ENCODE measurements around the gene ZSCAN32.
A peak's percentile ranks its signal among the peaks of the same experiment; 100 is the strongest.

The ZSCAN32 gene

DNA sequence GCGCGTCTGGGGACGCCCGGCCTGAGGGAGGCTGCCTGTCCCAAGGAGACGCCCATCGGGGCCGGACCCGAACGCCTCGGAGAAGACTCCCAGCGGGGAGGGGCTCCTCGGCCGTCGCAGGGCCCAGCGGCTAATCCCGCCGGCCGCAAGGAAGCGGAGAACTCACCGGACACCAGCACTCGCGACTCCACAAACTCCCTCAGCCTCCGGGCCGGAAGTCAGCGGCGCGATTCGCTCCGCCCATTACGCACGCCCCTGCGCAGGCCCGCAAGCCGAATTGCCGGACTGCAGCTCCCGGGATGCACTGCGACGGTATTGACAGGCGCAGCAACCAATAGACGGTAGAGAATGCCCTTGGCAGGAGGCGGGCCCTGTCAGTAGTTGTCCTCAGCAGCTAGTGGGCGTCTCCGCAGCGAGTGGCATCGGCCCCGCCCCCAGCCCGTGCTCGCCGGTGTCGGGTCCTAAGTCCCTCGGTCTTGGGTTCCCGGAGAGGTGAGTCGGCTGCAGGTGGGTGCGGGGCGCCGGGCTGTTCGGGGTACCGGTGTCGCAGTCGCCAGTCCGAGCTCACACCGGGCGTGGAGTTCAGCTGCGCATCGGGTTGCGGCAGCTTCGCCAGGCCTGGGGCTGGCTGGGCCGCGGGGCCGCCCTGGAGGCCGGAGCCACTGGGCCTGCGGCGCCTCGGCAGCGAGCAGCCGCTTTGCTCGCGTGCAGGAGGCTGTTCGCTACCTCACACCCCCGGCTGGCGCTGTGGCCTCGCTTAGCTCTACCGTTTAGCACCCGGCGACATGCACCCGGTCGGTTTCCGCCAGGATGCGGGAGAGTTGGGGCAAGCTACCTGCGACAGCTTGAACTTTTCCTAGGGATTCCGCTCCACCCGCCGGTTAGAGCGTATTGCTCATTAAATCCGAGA lies at the start of gene ZSCAN32, which contains the start of gene ZNF174:
TSS of gene ZSCAN32 (minus strand) at position 226 of the 910 bp plus-strand sequence. CDS start 3,447 bp downstream, outside the sequence.
TSS of gene ZNF174 (plus strand) at position 437 of the 910 bp plus-strand sequence. CDS start 790 bp downstream, outside the sequence.
- DNase-seq = peak; percentile 98

GRCh38 chr16:3444032-3444388 lies 43.2 kb upstream of the ZSCAN32 start:
- peak; percentile 25 for DNase-seq

DNA sequence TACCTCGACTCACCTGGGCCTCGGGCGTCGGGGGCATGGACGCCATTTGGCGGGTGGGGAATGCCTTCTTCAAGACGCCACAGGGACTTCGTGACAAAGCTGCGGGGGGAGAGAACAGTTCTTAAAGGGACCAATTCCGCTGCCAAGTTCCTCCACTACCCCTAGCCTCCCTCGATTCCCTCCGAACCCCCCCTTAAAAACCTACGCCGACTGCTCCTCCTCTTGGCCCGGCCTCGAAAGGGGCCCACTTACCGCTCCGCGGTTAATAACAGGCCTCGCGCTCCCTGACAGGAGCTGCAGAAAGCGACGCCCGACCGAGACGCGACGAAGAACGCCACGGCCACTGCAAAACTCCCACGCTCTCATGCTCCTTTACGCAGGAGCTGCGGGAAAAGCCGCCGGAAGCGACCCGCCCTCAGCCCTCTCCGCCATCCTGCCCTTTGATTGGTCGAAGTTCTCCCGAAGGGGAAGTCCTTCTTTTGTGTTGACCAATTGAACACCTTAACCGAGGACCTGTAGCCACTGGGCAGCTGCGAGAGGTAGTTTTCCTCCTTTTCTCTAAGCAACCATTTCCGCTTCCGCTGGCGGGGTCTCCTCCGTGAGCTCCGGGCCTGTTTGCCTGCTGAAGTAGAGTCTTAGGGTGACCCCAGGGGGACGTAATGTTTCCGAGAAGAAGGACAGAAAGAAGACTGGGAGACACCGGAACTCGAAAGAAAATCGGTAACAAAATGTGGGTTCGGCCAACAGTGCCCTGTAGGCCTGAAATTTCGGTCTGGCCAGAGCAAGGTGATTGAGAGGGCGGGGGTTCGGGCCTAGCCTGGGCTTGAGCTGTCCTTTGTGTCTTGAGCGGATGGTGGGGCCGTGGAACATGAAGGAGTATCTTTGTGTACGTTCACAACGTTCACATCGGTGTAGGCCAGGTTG lies 42.6 kb upstream of the ZSCAN32 start, which contains the start of the genes NAA60 and ZNF597:
TSS of gene NAA60 (plus strand) at position 573 of the 924 bp plus-strand sequence. CDS start 32,548 bp downstream, outside the sequence.
TSS of gene ZNF597 (minus strand) at position 397 of the 924 bp plus-strand sequence. CDS start at position 46, 351 bp downstream.
- DNase-seq = peak; percentile 79

DNA sequence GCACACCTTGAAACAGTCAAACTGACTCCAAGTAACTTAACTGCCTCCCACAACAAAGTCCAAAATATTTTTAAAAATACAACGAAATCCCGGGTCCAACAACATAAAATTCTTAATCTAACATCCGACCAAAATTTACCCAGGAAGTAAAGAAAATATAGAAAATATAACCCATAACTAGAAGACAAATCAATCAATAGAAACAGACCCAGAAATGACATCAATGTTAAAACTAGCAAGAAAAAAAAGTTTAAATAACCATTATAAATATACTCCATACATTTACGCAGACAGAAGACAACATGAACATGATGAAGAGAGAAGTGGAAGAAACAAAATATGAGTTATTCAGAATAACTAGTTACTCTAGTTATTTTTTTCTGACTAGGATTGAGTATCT lies 38.8 kb upstream of the ZSCAN32 start:
- DNase-seq = no peak

DNA sequence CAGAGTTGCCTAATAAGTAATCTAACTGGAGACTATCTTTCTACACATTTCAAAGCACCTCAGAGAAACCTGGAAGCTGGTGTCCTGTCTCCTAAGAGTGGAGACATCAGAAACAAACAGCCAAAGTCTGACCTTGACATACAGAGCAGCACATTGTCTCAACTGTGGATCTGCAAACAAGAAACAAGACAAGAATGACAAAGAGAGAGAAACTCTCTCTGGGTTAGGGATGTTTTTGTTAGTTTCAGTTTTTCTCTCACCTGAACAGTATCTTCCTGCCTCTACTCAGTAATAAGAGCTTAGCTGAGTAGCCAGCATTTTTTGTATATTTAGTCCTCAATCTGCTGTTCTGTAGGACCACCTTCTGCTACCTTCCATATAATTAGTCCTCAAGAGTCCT lies 33.6 kb upstream of the ZSCAN32 start:
- DNase-seq = no peak

DNA sequence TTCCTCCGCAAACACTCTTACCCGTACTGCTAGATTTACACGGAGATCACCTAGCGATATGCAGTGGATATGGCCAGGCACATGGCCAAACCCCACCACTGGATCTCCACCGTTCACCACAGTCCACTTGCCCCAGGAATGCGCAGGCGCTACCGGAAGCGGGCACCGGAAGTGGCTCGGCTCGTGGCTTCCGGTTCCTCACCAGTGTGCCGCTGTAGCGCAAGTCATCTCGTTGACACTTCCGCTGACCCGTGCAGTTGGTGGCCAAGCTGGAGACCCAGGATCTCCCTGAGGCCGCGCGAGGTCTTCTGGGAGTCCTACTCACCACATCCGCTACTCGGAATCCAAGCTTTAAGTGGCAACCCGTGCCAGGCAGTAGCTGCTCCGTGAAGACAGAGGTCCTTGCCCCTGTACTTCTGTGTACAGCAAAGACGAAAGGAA lies 31.0 kb upstream of the ZSCAN32 start:
- peak; percentile 61 for DNase-seq

GRCh38 chr16:3413730-3414379 lies 13.1 kb upstream of the ZSCAN32 start:
- no peak for DNase-seq

DNA sequence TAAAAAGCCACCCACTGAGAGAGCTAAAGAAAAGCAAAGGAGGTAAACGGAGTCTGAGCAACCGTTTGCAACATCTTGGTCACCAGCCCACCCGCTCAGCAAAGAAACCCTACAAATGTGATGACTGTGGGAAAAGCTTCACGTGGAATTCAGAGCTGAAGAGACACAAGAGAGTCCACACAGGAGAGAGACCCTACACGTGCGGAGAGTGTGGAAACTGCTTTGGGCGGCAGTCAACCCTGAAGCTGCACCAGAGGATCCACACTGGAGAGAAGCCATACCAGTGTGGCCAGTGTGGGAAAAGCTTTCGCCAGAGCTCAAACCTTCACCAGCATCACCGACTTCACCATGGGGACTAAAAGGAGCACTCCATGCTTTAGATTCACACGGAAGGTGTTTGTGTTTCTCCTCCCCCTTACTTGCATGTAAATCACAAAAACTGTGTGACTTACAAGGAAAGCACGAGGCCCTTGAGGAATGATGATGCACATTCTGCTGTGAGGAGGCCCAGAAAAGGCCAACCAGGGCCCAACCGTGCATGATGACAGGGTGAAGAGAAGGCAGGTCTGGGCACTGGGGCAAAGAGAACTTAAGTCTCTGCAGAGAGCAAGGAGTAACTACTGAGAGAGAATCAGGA lies 7.9 kb upstream of the ZSCAN32 start:
- DNase-seq = no peak

DNA sequence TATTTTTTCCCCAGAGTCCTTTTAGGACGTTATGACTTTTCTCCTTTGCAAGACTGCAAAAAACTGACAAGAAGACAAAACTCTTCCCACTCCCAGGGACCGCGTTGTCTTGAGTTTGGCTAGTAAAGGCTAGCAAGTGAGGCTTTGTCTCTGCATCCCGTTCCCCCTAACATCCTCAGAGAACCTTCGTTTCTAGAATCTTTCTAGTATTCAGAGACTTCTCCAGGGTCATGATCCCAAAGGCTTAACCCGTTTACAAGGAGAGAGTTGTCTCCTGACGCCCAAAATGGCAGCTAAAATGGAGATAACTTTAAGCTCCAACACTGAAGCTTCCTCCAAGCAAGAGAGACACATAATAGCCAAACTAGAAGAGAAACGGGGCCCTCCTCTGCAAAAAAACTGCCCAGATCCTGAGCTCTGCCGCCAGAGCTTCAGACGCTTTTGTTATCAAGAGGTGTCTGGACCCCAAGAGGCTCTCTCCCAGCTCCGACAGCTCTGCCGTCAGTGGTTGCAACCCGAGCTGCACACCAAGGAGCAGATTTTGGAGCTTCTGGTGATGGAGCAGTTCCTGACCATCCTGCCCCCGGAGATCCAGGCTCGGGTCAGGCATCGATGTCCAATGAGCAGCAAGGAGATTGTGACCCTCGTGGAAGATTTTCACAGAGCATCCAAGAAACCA lies 1.1 kb upstream of the ZSCAN32 start:
- no peak for DNase-seq

GRCh38 chr16:3400446-3400778 lies 392 bp downstream of the ZSCAN32 start:
- no peak for DNase-seq

DNA sequence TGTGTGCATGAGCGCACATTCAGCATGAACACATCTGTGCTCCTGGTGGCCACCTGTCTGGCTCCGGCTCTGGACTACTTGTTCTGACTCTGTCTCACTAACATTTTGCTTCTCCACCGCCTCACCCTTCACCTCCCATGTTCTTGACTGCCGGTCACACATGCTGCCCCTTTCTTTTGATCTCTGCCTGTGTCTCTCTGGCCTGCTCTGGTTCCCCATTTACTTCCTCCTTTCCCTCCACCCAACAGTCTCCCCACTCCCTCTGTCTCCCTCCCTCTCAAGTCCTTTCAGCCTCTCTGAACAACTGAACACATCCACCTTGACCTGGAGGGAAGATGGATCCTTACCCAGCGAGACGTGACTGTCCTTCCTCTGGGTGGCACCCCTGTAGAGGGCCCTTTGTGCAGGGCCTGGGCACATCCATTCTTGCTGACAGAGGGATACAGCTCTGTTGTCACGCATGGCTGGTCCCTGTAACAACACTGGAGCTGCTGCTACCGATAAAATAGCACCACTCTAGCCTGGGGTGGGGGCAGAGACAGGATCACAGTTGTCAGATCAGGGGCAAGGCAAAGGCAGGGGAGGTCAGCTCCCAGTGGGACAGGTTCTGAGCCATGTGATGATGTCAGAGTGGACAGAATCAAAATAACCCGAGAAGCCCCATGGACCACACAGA lies 11.0 kb downstream of the ZSCAN32 start:
- no peak for DNase-seq

- DNase-seq = no peak
Measured at GRCh38 chr16:3388325-3388724, 12.5 kb downstream of the ZSCAN32 start.

DNA sequence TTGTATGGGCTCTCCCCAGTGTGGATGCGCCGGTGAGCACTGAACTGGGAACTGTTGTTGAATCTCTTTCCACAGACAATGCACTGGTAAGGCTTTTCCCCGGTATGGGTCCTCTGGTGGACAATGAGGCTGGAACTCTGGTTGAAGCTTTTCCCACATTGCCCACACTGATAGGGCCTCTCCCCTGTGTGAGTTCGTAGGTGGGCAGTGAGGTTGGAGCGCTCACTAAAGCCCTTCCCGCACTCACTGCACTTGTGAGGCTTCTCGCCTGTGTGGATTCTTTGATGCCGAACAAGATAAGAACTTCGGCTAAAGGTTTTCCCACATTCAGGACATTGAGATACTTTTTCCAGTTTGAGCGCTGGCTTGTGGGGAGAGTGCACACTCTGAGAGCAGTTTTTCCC lies 17.8 kb downstream of the ZSCAN32 start:
- DNase-seq = no peak

DNA sequence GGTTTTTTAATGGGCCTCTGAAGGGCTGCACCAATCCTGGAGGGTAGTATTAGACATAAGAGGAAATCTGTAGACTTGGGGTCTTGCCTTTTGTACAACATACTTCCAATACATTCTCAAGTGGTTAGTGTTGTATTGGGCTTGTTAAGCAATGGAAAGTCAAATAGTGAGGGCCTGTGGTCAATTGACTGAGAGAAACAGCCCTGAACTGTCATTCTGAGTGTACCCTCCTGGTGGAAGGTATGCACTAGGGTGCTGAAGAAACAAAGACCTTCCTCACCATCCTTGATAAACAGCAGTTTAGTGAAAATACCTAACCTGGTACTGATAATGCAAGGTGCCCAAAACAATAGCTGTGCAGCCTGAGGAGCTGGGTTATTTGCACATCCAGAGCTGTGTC lies 22.9 kb downstream of the ZSCAN32 start:
- no peak for DNase-seq

GRCh38 chr16:3375680-3376079 lies 25.1 kb downstream of the ZSCAN32 start:
- DNase-seq = no peak

GRCh38 chr16:3369073-3369472 lies 31.7 kb downstream of the ZSCAN32 start:
- no peak for DNase-seq

- DNase-seq = peak; percentile 89
Measured at GRCh38 chr16:3364774-3365427, 35.9 kb downstream of the ZSCAN32 start.

DNA sequence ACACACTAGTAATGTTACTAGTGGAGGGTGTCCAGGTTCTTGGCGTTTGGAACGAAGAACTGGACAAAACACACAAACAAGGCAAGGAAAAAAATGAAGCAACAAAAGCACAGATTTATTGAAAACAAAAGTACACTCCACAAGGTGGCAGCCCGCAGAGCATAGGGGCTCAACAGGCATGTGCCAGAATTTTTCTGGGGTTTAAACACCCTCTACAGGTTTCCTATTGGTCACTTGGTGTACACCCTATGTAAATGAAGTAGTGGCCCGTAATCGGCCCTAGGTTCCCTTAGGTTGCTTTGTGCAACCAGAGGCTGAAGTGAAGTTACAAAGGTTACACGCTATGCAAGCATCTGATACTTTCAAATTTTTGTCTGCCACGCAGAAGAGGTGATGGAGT lies 37.0 kb downstream of the ZSCAN32 start:
- DNase-seq = no peak

- no peak for DNase-seq
Measured at GRCh38 chr16:3362931-3363330, 37.9 kb downstream of the ZSCAN32 start.

DNA sequence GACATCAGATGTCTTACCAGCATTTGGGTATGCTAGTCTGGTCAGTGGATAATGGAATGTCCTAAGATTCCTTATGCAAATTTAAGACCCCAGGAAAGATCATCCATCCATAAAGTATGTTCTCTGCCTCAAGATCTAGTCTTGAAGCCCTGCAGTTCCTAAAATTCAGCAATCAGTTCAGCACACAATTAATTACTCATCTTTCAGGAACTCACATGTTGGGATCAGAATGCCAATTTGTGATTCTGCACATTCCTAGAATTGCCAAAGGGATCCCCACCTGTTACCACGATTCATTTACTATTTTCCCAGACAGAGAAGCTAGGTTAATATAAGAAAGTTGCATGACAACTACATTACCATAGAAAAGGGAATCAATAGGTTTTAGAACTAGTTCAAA lies 41.9 kb downstream of the ZSCAN32 start:
- DNase-seq = no peak
